ENCODE results near the gene CHFR. TPM values are rescaled to one million over a fixed set of nuclear protein-coding genes. Genes with fewer than 3 reads are reported as not detected.
A peak's percentile ranks its signal among the peaks of the same experiment; 100 is the strongest.
"Not testable (repeated sequence)": the region's sequence is repeated elsewhere in the genome, so short reads cannot be mapped to it uniquely, and the experiment has no call there.

The CHFR gene
- total RNA-seq, 1 donor from 2014 or later = 10.5 TPM

- intact Hi-C loops (cut with DNase I) = no loop called here
Measured at GRCh38 chr12:132827763-132828703, 59.4 kb downstream of the CHFR start.

GRCh38 chr12:132825861-132826260 lies 61.5 kb downstream of the CHFR start:
- DNase-seq (no peak), ATAC-seq (ENCODE audit: poor library complexity) (no peak)
- intact Hi-C loops (cut with DNase I) = no loop called here

More at GRCh38 chr12:132827763-132828703, 59.4 kb downstream of the CHFR start:
- DNase-seq = no peak
- ATAC-seq (ENCODE audit: poor library complexity) = no peak

- intact Hi-C loops (cut with DNase I) = no loop called here
- DNase-seq (no peak), ATAC-seq (ENCODE audit: poor library complexity) (no peak)
Measured at GRCh38 chr12:132825089-132825488, 62.3 kb downstream of the CHFR start.

- intact Hi-C loops (cut with DNase I) = no loop called here
- no peak for DNase-seq
- ATAC-seq (ENCODE audit: poor library complexity) = no peak
Measured at GRCh38 chr12:132824053-132824452, 63.4 kb downstream of the CHFR start.

- DNase-seq (no peak), ATAC-seq (ENCODE audit: poor library complexity) (no peak)
- intact Hi-C loops (cut with DNase I) = no loop called here
Measured at GRCh38 chr12:132818562-132818961, 68.8 kb downstream of the CHFR start.

- ATAC-seq (ENCODE audit: poor library complexity) (no peak), DNase-seq (no peak)
- intact Hi-C loops (cut with DNase I) = no loop called here
Measured at GRCh38 chr12:132814232-132814631, 73.2 kb downstream of the CHFR start.

GRCh38 chr12:132813443-132813842 lies 74.0 kb downstream of the CHFR start:
- no peak for ATAC-seq (ENCODE audit: poor library complexity)
- intact Hi-C loops (cut with DNase I) = no loop called here
- no peak for DNase-seq

- intact Hi-C loops (cut with DNase I) = no loop called here
- no peak for ATAC-seq (ENCODE audit: poor library complexity)
- DNase-seq = no peak
Measured at GRCh38 chr12:132812631-132813305, 74.6 kb downstream of the CHFR start.

GRCh38 chr12:132809391-132809790 lies 78.0 kb downstream of the CHFR start:
- peak; percentile 56 for DNase-seq
- intact Hi-C loops (cut with DNase I); ATAC-seq (ENCODE audit: poor library complexity): not testable (repeated sequence)

GRCh38 chr12:132807295-132808092 lies 79.9 kb downstream of the CHFR start:
- intact Hi-C loops (cut with DNase I) = no loop called here
- no peak for DNase-seq
- no peak for ATAC-seq (ENCODE audit: poor library complexity)

- intact Hi-C loops (cut with DNase I) = no loop called here
- ATAC-seq (ENCODE audit: poor library complexity) = no peak
- no peak for DNase-seq
Measured at GRCh38 chr12:132806857-132807256, 80.5 kb downstream of the CHFR start.

GRCh38 chr12:132804426-132804861 lies 83.0 kb downstream of the CHFR start:
- DNase-seq (no peak), ATAC-seq (ENCODE audit: poor library complexity) (no peak)
- intact Hi-C loops (cut with DNase I) = no loop called here

- peak; percentile 67 for ATAC-seq (ENCODE audit: poor library complexity)
- peak; percentile 73 for DNase-seq
- intact Hi-C loops (cut with DNase I) = no loop called here
Measured at GRCh38 chr12:132803888-132804287, 83.5 kb downstream of the CHFR start.

GRCh38 chr12:132803125-132803524 lies 84.3 kb downstream of the CHFR start:
- ATAC-seq (ENCODE audit: poor library complexity) (no peak), DNase-seq (no peak)
- intact Hi-C loops (cut with DNase I) = no loop called here

- DNase-seq (no peak), ATAC-seq (ENCODE audit: poor library complexity) (no peak)
- intact Hi-C loops (cut with DNase I) = no loop called here
Measured at GRCh38 chr12:132801741-132802140, 85.7 kb downstream of the CHFR start.

GRCh38 chr12:132798836-132799235 lies 88.6 kb downstream of the CHFR start:
- intact Hi-C loops (cut with DNase I) = no loop called here
- ATAC-seq (ENCODE audit: poor library complexity) = no peak
- no peak for DNase-seq

- ATAC-seq (ENCODE audit: poor library complexity) = no peak
- no peak for DNase-seq
- intact Hi-C loops (cut with DNase I) = no loop called here
Measured at GRCh38 chr12:132797820-132798570, 89.4 kb downstream of the CHFR start.

- intact Hi-C loops (cut with DNase I) = no loop called here
- DNase-seq (no peak), ATAC-seq (ENCODE audit: poor library complexity) (no peak)
Measured at GRCh38 chr12:132795847-132796246, 91.6 kb downstream of the CHFR start.
